Keratinocyte (primary cell): ENCODE results near the gene APOM. TPM values are rescaled to one million over a fixed set of nuclear protein-coding genes. Genes with fewer than 3 reads are reported as not detected.

Source experiments
- DNase-seq: peaks from one replicate; pipeline ENCODE4 v3.0.0-alpha.2; 2011; ENCODE audit warnings: low read depth, missing footprints, low spot score
- FAIRE-seq: peaks from 2 replicates; lab custom pipeline; 2011; peaks lifted over from hg19 to GRCh38; lab: Jason Lieb, UNC
- H2AFZ ChIP-seq: 2 replicates; pipeline ENCODE4 v1.6.0; 2012; ENCODE audit warnings: low read length, control low read depth, inconsistent platforms; ENCODE audit not compliant: control insufficient read depth
- H3K27ac ChIP-seq: 2 replicates; pipeline ENCODE4 v1.5.1; 2011; ENCODE audit warnings: low read length; ENCODE audit not compliant: control insufficient read depth, insufficient read depth
- H3K27me3 ChIP-seq: 3 replicates; pipeline ENCODE4 v1.6.0; 2011; ENCODE audit warnings: low read length; ENCODE audit not compliant: control insufficient read depth, insufficient read depth; ENCODE audit errors: extremely low read depth
- H3K36me3 ChIP-seq, 2 experiments: 2 replicates in 1 of 2; 3 replicates in 1 of 2; pipeline ENCODE4 v1.5.1; 2011; ENCODE audit warnings: low read length in 2 of 2, mild to moderate bottlenecking in 1 of 2; ENCODE audit not compliant: control insufficient read depth in 2 of 2, insufficient read depth in 2 of 2; ENCODE audit errors: extremely low read depth in 1 of 2
- H3K4me1 ChIP-seq: 3 replicates; pipeline ENCODE4 v1.5.1; 2011; ENCODE audit warnings: low read length; ENCODE audit not compliant: control insufficient read depth, insufficient read depth; ENCODE audit errors: extremely low read depth
- H3K4me2 ChIP-seq: 3 replicates; pipeline ENCODE4 v1.6.0; 2011; ENCODE audit warnings: low read depth, low read length; ENCODE audit not compliant: control insufficient read depth, insufficient read depth; ENCODE audit errors: extremely low read depth
- H3K4me3 ChIP-seq, 3 experiments: fragments of 200-600 bp in 1 of 3; sonication (generic) in 1 of 3; 2 replicates in 2 of 3; 3 replicates in 1 of 3; pipeline ENCODE4 v1.5.1; 2011 to 2016; ENCODE audit warnings: low read length in 3 of 3, mild to moderate bottlenecking in 3 of 3, control low read depth in 2 of 3, inconsistent platforms in 1 of 3, low read depth in 1 of 3, mixed read lengths in 1 of 3, mixed run types in 1 of 3, moderate library complexity in 1 of 3; ENCODE audit not compliant: control insufficient read depth in 2 of 3, insufficient read depth in 2 of 3; ENCODE audit errors: extremely low read depth in 1 of 3
- H3K79me2 ChIP-seq: 2 replicates; pipeline ENCODE4 v1.6.0; 2012; ENCODE audit warnings: low read length; ENCODE audit not compliant: control insufficient read depth, insufficient read depth
- H3K9ac ChIP-seq: 3 replicates; pipeline ENCODE4 v1.6.0; 2011; ENCODE audit warnings: low read length; ENCODE audit not compliant: control insufficient read depth, insufficient read depth; ENCODE audit errors: extremely low read depth
- H3K9me1 ChIP-seq: 3 replicates; pipeline ENCODE4 v1.6.0; 2011; ENCODE audit warnings: low read length; ENCODE audit not compliant: control insufficient read depth, insufficient read depth; ENCODE audit errors: extremely low read depth
- H3K9me3 ChIP-seq: 2 replicates; pipeline ENCODE4 v1.5.1; 2012; ENCODE audit warnings: low read depth, low read length; ENCODE audit not compliant: control insufficient read depth
- H4K20me1 ChIP-seq: 3 replicates; pipeline ENCODE4 v1.6.0; 2011; ENCODE audit warnings: low read length; ENCODE audit not compliant: control insufficient read depth, insufficient read depth; ENCODE audit errors: extremely low read depth
- CTCF ChIP-seq, 3 experiments: IDR thresholded peaks in 1 of 3; conservative IDR thresholded peaks in 1 of 3; optimal IDR thresholded peaks in 1 of 3; 2 replicates in 2 of 3; 3 replicates in 1 of 3; pipeline versions ENCODE3 to v1.5.1; 2011; ENCODE audit warnings: low read length in 3 of 3, mild to moderate bottlenecking in 3 of 3, moderate library complexity in 2 of 3, control low read depth in 1 of 3, inconsistent platforms in 1 of 3; ENCODE audit not compliant: insufficient read depth in 2 of 3; ENCODE audit errors: extremely low read depth in 1 of 3
- EZH2 ChIP-seq: IDR thresholded peaks from one replicate; pipeline ENCODE4 v1.6.1; 2012; ENCODE audit warnings: inconsistent platforms, mild to moderate bottlenecking, low read length, moderate library complexity
- dilution Hi-C: fragments of 300-500 bp; cut with MboI; formaldehyde crosslinking; loops from one replicate; pipeline ENCODE4 v1.7.0; 2020; ENCODE audit warnings: low sequenced_read_pairs; ENCODE audit not compliant: extremely low pct_ligation_motif_present
- polyA plus RNA-seq, 5 experiments: library from polyadenylated mRNA; depleted of rRNA in 3 of 5; stranded (reverse) in 3 of 5; stranded (forward) in 1 of 5; unstranded in 1 of 5; fragments of >200 nt; gene quantifications; 1 replicate in 1 of 5; 2 replicates in 3 of 5; 3 replicates in 1 of 5; pipeline versions ENCODE4 v1.2.1 to v1.2.3, GENCODE V29; 2011 to 2012; ENCODE audit warnings: missing spikeins in 2 of 5, low read depth in 1 of 5, low replicate concordance in 1 of 5

The APOM gene
- polyA plus RNA-seq, 1 donor (not counting 4 experiments of a cell fraction or from before 2014, with no cell fraction given): 1.4 TPM

DNA sequence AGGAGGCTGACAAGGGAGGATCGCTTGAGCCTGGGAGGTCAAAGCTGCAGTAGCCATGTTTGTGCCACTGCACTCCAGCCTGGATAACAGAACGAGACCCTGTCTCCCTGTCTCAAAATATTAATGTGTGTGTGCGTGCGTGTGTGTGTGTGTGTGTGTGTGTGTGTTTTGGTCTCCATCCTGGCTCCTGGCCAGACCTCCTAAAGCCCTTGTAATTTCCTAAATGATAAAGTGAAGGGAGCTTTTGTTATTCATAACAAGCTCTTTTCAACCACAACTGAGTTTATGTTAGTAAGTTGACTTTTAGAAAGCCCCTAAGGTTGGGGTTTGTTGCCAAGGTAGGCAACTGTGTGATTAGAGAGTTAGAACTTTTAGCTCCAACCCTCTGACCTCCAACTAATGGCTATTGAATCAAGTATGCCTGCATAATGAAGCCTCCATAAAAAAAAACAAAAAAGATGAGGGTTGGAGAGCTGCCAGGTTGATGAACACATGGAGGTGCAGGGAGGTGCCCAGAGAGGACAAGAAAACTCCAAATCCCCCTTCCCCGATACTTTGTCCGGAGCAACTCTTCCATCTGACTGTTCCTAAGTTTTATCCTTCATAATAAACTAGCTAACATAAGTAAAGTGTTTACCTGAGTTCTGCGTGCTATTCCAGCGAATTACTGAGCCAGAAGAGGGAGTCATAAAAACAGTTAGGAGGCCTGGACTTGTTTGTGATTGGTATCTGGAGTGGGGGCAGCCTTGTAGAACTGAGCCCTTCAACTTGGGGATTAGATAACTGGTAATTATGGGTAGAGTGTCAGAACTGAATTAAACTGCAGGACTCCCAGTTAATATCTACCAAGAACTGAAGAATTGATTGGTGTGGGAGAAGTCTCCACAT lies 45.9 kb upstream of the APOM start:
- DNase-seq (no peak), FAIRE-seq (no peak)
- no peaks in the 10 kb centered on the region for H3K27me3 ChIP-seq
- H4K20me1 ChIP-seq: no peaks in the 10 kb centered on the region
- TF ChIP-seq CTCF (optimal IDR thresholded peaks at IDR 0.05 in 1 of 3, IDR thresholded peaks at IDR 0.05 in 1 of 3, conservative IDR thresholded peaks at IDR 0.05 in 1 of 3; ENCODE audit: extremely low read depth in 1 of 3, insufficient read depth in 2 of 3, low read length in 3 of 3) (no peak), EZH2 (no peak)
- dilution Hi-C loops: no loop called here
- H3K9ac ChIP-seq: no peak overlapping the region
- H3K9me1 ChIP-seq: no peaks in the 10 kb centered on the region
- no peaks in the 10 kb centered on the region for H3K9me3 ChIP-seq
- no peak overlapping the region for H2AFZ ChIP-seq
- no peaks in the 10 kb centered on the region for H3K4me1 ChIP-seq
- no peak overlapping the region for H3K4me3 ChIP-seq
- H3K79me2 ChIP-seq: no peaks in the 10 kb centered on the region
- H3K4me2 ChIP-seq: no peak overlapping the region
- H3K27ac ChIP-seq: no peak overlapping the region
- no peaks in the 10 kb centered on the region for H3K36me3 ChIP-seq

DNA sequence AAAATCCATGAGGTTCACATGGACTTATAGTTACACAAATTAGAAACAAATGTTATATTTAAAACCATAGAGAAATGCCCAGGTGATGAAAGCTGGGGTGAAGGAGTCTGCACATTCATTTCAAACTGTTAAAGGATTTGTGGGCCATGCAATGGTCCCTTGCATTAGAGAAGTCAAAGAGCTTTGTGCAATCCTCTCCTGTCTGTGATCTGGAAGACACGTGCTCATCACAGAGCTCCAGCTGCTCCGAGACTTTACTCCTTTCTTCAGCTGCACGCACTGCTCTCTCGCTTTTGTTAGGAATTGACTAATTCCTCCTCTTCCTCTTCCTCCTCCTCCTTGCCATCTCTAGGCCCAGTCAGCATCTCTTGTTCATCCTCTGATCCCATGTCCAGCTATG lies 44.7 kb upstream of the APOM start:
- H3K36me3 ChIP-seq: no peaks in the 10 kb centered on the region
- H3K9me1 ChIP-seq: no peaks in the 10 kb centered on the region
- no peaks in the 10 kb centered on the region for H3K4me1 ChIP-seq
- no peaks in the 10 kb centered on the region for H3K27me3 ChIP-seq
- no peak for DNase-seq
- H3K79me2 ChIP-seq: no peaks in the 10 kb centered on the region
- no peaks in the 10 kb centered on the region for H3K9me3 ChIP-seq
- H3K4me2 ChIP-seq: no peak overlapping the region
- no peak for FAIRE-seq
- no peak overlapping the region for H3K9ac ChIP-seq
- no peaks in the 10 kb centered on the region for H4K20me1 ChIP-seq
- dilution Hi-C loops: no loop called here
- no peak overlapping the region for H3K4me3 ChIP-seq
- no peak overlapping the region for H2AFZ ChIP-seq
- H3K27ac ChIP-seq: no peak overlapping the region
- TF ChIP-seq EZH2 (no peak), CTCF (optimal IDR thresholded peaks at IDR 0.05 in 1 of 3, IDR thresholded peaks at IDR 0.05 in 1 of 3, conservative IDR thresholded peaks at IDR 0.05 in 1 of 3; ENCODE audit: extremely low read depth in 1 of 3, insufficient read depth in 2 of 3, low read length in 3 of 3) (no peak)
